ENCODE results near the gene TNFRSF9. TPM values are rescaled to one million over a fixed set of nuclear protein-coding genes. Genes with fewer than 3 reads are reported as not detected.

The TNFRSF9 gene
- polyA plus RNA-seq, 1 of the 3 experiments (the other 2 are of a cell fraction): 2.9 TPM

DNA sequence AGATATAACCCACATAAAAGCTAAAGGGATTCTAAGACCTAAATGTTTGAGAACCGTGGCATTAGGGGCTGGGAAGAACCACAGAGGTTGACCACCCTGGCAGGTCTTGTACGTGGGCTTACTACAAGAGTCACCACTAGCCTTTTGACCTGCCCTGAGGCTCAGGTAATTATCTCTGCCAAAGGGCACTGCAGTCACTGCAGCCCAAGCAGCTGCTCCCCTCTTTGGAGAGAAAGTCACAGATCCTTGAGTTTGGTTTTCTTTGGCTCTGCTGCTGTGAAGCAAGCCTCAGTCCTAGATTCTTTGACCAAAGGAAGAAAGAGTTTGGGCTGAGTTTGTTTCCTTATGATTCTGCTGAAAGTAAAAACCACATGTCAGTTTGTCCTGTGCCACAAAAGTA, 32.4 kb upstream of the TNFRSF9 start:
- WGBS (ENCODE audit: low lambda C conversion rate): 100% methylated on average over 2 of the region's 2 CpGs
- Histone ChIP-seq H2AFZ (ENCODE audit: low read depth) (no peak overlapping the region), H3K9me2 (no peaks in the 10 kb centered on the region), H4K20me1 (ENCODE audit: insufficient read depth) (peaks cover 3% of the 10 kb centered on the region; the same call in 1 of the 2 replicates), H3K27ac (ENCODE audit: low read depth in 2 of 2, low read length in 1 of 2) (no peak overlapping the region), H3K36me3 (replicated peaks in 1 of 2; ENCODE audit: control insufficient read depth in 1 of 2, insufficient read depth in 2 of 2, low read length in 1 of 2) (peaks cover 39 to 40% of the 10 kb centered on the region in 2 experiments), H3K27me3 (ENCODE audit: insufficient read depth) (no peaks in the 10 kb centered on the region), H3K4me1 (ENCODE audit: control insufficient read depth in 1 of 2, insufficient read depth in 2 of 2, low read depth in 1 of 2, low read length in 1 of 2) (no peaks in the 10 kb centered on the region), H3K4me2 (no peak overlapping the region), H3K79me2 (ENCODE audit: insufficient read depth) (peaks cover 32% of the 10 kb centered on the region), H3K4me3 (ENCODE audit: low read depth in 2 of 2, low read length in 1 of 2) (no peak overlapping the region), H3K9ac (no peak overlapping the region), H3K9me3 (no peaks in the 10 kb centered on the region), H3F3A (replicated peaks; ENCODE audit: insufficient read depth) (peaks cover 11% of the 10 kb centered on the region)
- ChIA-PET POLR2A (no interaction called here), CTCF (interaction anchor here (0.7 to 6.0 kb wide), 4 partner anchors 11 to 344 kb away, joined by 3 to 90 read pairs (median 52); partner anchors contain the start of gene SLC45A1)
- TF ChIP-seq POLR2AphosphoS5 (IDR thresholded peaks at IDR 0.05; ENCODE audit: low read depth, low read length): no peak
- TF ChIP-seq EP300 (IDR thresholded peaks at IDR 0.05; ENCODE audit: borderline replicate concordance in 1 of 2, low read depth in 1 of 2, low read length in 1 of 2): no peak
- TF ChIP-seq FOXM1 (IDR thresholded peaks at IDR 0.05; ENCODE audit: low read depth): no peak
- no peak for TF ChIP-seq TCF12 (IDR thresholded peaks at IDR 0.05)
- no peak for TF ChIP-seq SIN3A (IDR thresholded peaks at IDR 0.05; ENCODE audit: borderline replicate concordance, low read depth, low read length)
- no peak for TF ChIP-seq SMC3 (IDR thresholded peaks at IDR 0.05; ENCODE audit: low read depth, low read length)
- no peak for TF ChIP-seq TAF1 (IDR thresholded peaks at IDR 0.05; ENCODE audit: borderline replicate concordance, low read depth, low read length)
- TF ChIP-seq GATA2 (CRISPR knock-in tag; IDR thresholded peaks at IDR 0.05): no peak
- TF ChIP-seq, protein P1, sequence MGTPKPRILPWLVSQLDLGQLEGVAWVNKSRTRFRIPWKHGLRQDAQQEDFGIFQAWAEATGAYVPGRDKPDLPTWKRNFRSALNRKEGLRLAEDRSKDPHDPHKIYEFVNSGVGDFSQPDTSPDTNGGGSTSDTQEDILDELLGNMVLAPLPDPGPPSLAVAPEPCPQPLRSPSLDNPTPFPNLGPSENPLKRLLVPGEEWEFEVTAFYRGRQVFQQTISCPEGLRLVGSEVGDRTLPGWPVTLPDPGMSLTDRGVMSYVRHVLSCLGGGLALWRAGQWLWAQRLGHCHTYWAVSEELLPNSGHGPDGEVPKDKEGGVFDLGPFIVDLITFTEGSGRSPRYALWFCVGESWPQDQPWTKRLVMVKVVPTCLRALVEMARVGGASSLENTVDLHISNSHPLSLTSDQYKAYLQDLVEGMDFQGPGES (IDR thresholded peaks at IDR 0.05; ENCODE audit: low read depth, low read length): no peak
- no peak for TF ChIP-seq PBX3 (IDR thresholded peaks at IDR 0.05)
- TF ChIP-seq RAD21 (IDR thresholded peaks at IDR 0.05; ENCODE audit: low read length): no peak
- no peak for TF ChIP-seq NFIC (IDR thresholded peaks at IDR 0.05; ENCODE audit: borderline replicate concordance)
- no peak for TF ChIP-seq CHD2 (IDR thresholded peaks at IDR 0.05; ENCODE audit: low read length, partially characterized antibody)
- no peak for TF ChIP-seq CTCF (IDR thresholded peaks at IDR 0.05)
- no peak for TF ChIP-seq MAX (IDR thresholded peaks at IDR 0.05; ENCODE audit: low read depth)
- no peak for DNase-seq
